ENCODE measurements around the gene EXOC3L1. TPM values are rescaled to one million over a fixed set of nuclear protein-coding genes. Genes with fewer than 3 reads are reported as not detected.

The EXOC3L1 gene
- total RNA-seq, 1 donor from 2014 or later = 0.40 TPM

GRCh38 chr16:67223992-67224391 lies 34.1 kb upstream of the EXOC3L1 start:
- TF ChIP-seq CTCF (IDR thresholded peaks at IDR 0.05; ENCODE audit: unreplicated experiment) = no peak
- no peak overlapping the region for H3K27ac Mint-ChIP-seq
- no peaks in the 10 kb centered on the region for H3K9me3 Mint-ChIP-seq
- peaks cover 8% of the 10 kb centered on the region for H3K36me3 Mint-ChIP-seq
- no peak for DNase-seq (ENCODE audit: low spot score in 2 of 2, unreplicated experiment in 2 of 2)
- no peaks in the 10 kb centered on the region for H3K27me3 Mint-ChIP-seq (ENCODE audit: low read depth)
- no peak overlapping the region for H3K4me3 Mint-ChIP-seq
- peaks cover 23% of the 10 kb centered on the region for H3K4me1 Mint-ChIP-seq

- Mint-ChIP-seq H3K9me3 (no peaks in the 10 kb centered on the region), H3K36me3 (peaks cover 11% of the 10 kb centered on the region), H3K27ac (no peak overlapping the region), H3K4me3 (no peak overlapping the region), H3K4me1 (no peaks in the 10 kb centered on the region), H3K27me3 (ENCODE audit: low read depth) (no peaks in the 10 kb centered on the region)
- no peak for DNase-seq (ENCODE audit: low spot score in 2 of 2, unreplicated experiment in 2 of 2)
- TF ChIP-seq CTCF (IDR thresholded peaks at IDR 0.05; ENCODE audit: unreplicated experiment) = no peak
Observed at GRCh38 chr16:67216612-67217490, 26.9 kb upstream of the EXOC3L1 start.

DNA sequence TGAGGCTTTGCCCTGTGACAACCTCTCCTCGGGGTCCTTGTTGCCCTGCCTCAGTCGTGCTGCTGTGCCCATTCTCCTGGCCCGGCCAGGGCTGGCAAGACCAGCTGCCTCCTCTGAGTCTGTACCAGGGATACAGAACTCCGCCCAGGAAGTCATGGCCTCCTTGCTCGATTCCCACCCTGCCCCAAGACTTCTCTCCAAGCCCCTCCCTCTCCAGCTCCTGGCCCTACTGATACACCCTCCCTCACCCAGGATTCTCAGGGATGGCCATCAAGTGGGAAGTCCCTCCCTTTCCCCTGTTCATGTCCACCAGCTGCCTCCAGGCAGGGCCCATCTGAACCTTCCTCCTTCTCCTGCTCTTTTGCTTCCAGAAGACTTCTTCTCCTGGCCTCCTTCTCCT lies 25.8 kb upstream of the EXOC3L1 start:
- Mint-ChIP-seq H3K4me1 (no peaks in the 10 kb centered on the region), H3K27ac (no peak overlapping the region), H3K9me3 (no peaks in the 10 kb centered on the region), H3K27me3 (ENCODE audit: low read depth) (no peaks in the 10 kb centered on the region), H3K36me3 (peaks cover 9% of the 10 kb centered on the region), H3K4me3 (no peak overlapping the region)
- no peak for DNase-seq (ENCODE audit: low spot score in 2 of 2, unreplicated experiment in 2 of 2)
- no peak for TF ChIP-seq CTCF (IDR thresholded peaks at IDR 0.05; ENCODE audit: unreplicated experiment)

GRCh38 chr16:67213197-67214019 lies 23.5 kb upstream of the EXOC3L1 start:
- TF ChIP-seq CTCF (IDR thresholded peaks at IDR 0.05; ENCODE audit: unreplicated experiment) = no peak
- Mint-ChIP-seq H3K4me3 (no peak overlapping the region), H3K36me3 (peaks cover 5% of the 10 kb centered on the region), H3K27ac (no peak overlapping the region), H3K27me3 (ENCODE audit: low read depth) (no peaks in the 10 kb centered on the region), H3K4me1 (no peaks in the 10 kb centered on the region), H3K9me3 (no peaks in the 10 kb centered on the region)
- DNase-seq (ENCODE audit: low spot score in 2 of 2, unreplicated experiment in 2 of 2) = no peak

DNA sequence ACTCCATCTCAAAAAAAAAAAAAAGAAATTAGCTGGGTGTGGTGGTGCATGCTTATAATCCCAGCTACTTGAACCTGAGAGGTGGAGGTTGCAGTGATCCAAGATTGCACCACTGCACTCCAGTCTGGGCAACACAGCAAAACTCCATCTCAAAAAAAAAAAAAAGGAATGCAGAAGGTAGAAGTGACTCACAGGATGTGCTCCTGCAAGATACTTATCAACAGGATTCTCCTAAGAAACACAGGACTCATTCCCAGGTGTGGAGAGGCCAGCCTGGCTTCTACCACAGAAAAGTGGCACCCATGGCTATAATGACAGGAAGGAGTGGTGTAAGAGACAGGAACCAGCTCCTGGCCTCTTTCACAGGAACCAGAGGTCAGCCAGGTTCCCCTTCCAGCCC lies 22.8 kb upstream of the EXOC3L1 start:
- Mint-ChIP-seq H3K27me3 (ENCODE audit: low read depth) (no peaks in the 10 kb centered on the region), H3K27ac (no peak overlapping the region), H3K4me1 (no peaks in the 10 kb centered on the region), H3K9me3 (no peaks in the 10 kb centered on the region), H3K4me3 (no peak overlapping the region), H3K36me3 (peaks cover 5% of the 10 kb centered on the region)
- no peak for DNase-seq (ENCODE audit: low spot score in 2 of 2, unreplicated experiment in 2 of 2)
- no peak for TF ChIP-seq CTCF (IDR thresholded peaks at IDR 0.05; ENCODE audit: unreplicated experiment)
